HepG2 (cell line): ENCODE data around the gene RRAGA. TPM values are rescaled to one million over a fixed set of nuclear protein-coding genes. Genes with fewer than 3 reads are reported as not detected.
A peak's percentile ranks its signal among the peaks of the same experiment; 100 is the strongest.

ENCODE experiments used
- ATAC-seq: fragments of 200-7000 bp; cut with Tn5 transposase; 3 replicates; pipeline ENCODE4 v1.9.1; 2020; ENCODE audit warnings: mild to moderate bottlenecking, moderate library complexity
- BruUV-seq: library from RNA; stranded (reverse); fragments of 400-500 nt; replicated peaks from 2 replicates; lab custom pipeline; 2021; lab: Mats Ljungman, UMichigan
- CTCF ChIA-PET: fragments of 300-600 bp; formaldehyde crosslinking; extraction: SDS; loops from one replicate; lab custom pipeline; 2021; ENCODE audit warnings: low total read pairs, inconsistent platforms, low intra/inter-chr PET ratio; lab: Yijun Ruan, JAX
- POLR2A ChIA-PET: fragments of 350-600 bp; sonication (Branson Sonifier 250); formaldehyde crosslinking; loops from one replicate; lab custom pipeline; 2020; ENCODE audit warnings: antibody characterized with exemption, inconsistent platforms; lab: Yijun Ruan, JAX
- DNase-seq: peaks from one replicate; pipeline ENCODE4 v3.0.0-alpha.2; 2015; ENCODE audit warnings: low spot score
- FAIRE-seq: peaks from 3 replicates; lab custom pipeline; 2011; peaks lifted over from hg19 to GRCh38; lab: Jason Lieb, UNC
- H2AFZ ChIP-seq: one replicate; pipeline ENCODE4 v1.6.1; 2011; ENCODE audit warnings: low read length, inconsistent platforms
- H3K27ac ChIP-seq: fragments of 300-600 bp; 3 replicates; pipeline ENCODE4 v1.8.0; 2011; ENCODE audit warnings: mixed run types, mild to moderate bottlenecking, mixed read lengths, low read length, inconsistent platforms; ENCODE audit not compliant: insufficient read depth; ENCODE audit errors: extremely low read length
- H3K27me3 ChIP-seq, 2 experiments: fragments of 200-600 bp in 1 of 2; 2 replicates in 1 of 2; 3 replicates in 1 of 2; pipeline versions ENCODE4 v1.6.0 to v1.8.0; 2011; ENCODE audit warnings: low read length in 2 of 2, mild to moderate bottlenecking in 2 of 2, moderate library complexity in 2 of 2, inconsistent platforms in 1 of 2; ENCODE audit not compliant: insufficient read depth in 2 of 2, control insufficient read depth in 1 of 2
- H3K36me3 ChIP-seq, 2 experiments: fragments of 200-600 bp in 1 of 2; replicated peaks in 1 of 2; 2 replicates in 1 of 2; 3 replicates in 1 of 2; pipeline versions ENCODE4 v1.5.1 to v1.8.0; 2011; ENCODE audit warnings: low read length in 2 of 2, inconsistent platforms in 1 of 2; ENCODE audit not compliant: insufficient read depth in 2 of 2, control insufficient read depth in 1 of 2
- H3K4me1 ChIP-seq: 2 replicates; pipeline ENCODE4 v1.5.1; 2012; ENCODE audit warnings: low read length, inconsistent platforms; ENCODE audit not compliant: insufficient read depth
- H3K4me2 ChIP-seq: 2 replicates; pipeline ENCODE4 v1.6.0; 2011; ENCODE audit warnings: low read depth, low read length, inconsistent platforms
- H3K4me3 ChIP-seq, 3 experiments: fragments of 200-600 bp in 1 of 3; sonication (generic), shearing (Covaris generic) in 1 of 3; replicated peaks in 1 of 3; 2 replicates each; pipeline ENCODE4 v1.5.1; 2011 to 2016; ENCODE audit warnings: low read length in 3 of 3, inconsistent platforms in 2 of 3, low read depth in 2 of 3, mild to moderate bottlenecking in 2 of 3, control low read depth in 1 of 3, mixed read lengths in 1 of 3; ENCODE audit not compliant: insufficient read depth in 1 of 3
- H3K79me2 ChIP-seq: one replicate; pipeline ENCODE4 v1.6.1; 2011; ENCODE audit warnings: low read length, inconsistent platforms; ENCODE audit not compliant: insufficient read depth
- H3K9ac ChIP-seq: 2 replicates; pipeline ENCODE4 v1.6.0; 2011; ENCODE audit warnings: mild to moderate bottlenecking, low read depth, low read length, inconsistent platforms; ENCODE audit not compliant: insufficient read depth
- H3K9me3 ChIP-seq: 2 replicates; pipeline ENCODE4 v1.5.1; 2012; ENCODE audit warnings: mild to moderate bottlenecking, low read length
- H4K20me1 ChIP-seq: 2 replicates; pipeline ENCODE4 v1.6.0; 2011; ENCODE audit warnings: inconsistent platforms, mild to moderate bottlenecking, low read length, moderate library complexity; ENCODE audit not compliant: insufficient read depth
- ADNP ChIP-seq: sonication (generic); formaldehyde crosslinking; IDR thresholded peaks from 2 replicates; pipeline ENCODE4 v1.4.0; 2020; ENCODE audit warnings: missing genetic modification reagents
- GABPB1 ChIP-seq: IDR thresholded peaks from 2 replicates; pipeline ENCODE4 v1.6.1; 2016; ENCODE audit warnings: mild to moderate bottlenecking, missing genetic modification reagents, moderate library complexity, missing compliant biosample characterization
- HDAC2 ChIP-seq: sonication (generic); formaldehyde crosslinking; IDR thresholded peaks from 2 replicates; pipeline ENCODE4 v1.4.0; 2020; ENCODE audit warnings: missing genetic modification reagents
- KMT2A ChIP-seq: sonication (generic); formaldehyde crosslinking; IDR thresholded peaks from 2 replicates; pipeline ENCODE4 v1.4.0; 2020; ENCODE audit warnings: missing genetic modification reagents
- KMT2B ChIP-seq: IDR thresholded peaks from 2 replicates; pipeline ENCODE4 v1.6.1; 2016; ENCODE audit warnings: missing genetic modification reagents, missing compliant biosample characterization
- MAF1 ChIP-seq: sonication (generic); formaldehyde crosslinking; IDR thresholded peaks from 2 replicates; pipeline ENCODE4 v1.5.0; 2020; ENCODE audit warnings: missing genetic modification reagents, borderline replicate concordance
- MAFF ChIP-seq: IDR thresholded peaks from 2 replicates; pipeline ENCODE4 v1.6.1; 2011; ENCODE audit warnings: low read depth, low read length, improper control_type of control experiment
- MAFK ChIP-seq, 2 experiments: IDR thresholded peaks in 1 of 2; conservative IDR thresholded peaks in 1 of 2; 2 replicates each; pipeline ENCODE4 v1.6.1; 2011; ENCODE audit warnings: improper control_type of control experiment in 2 of 2, low read length in 2 of 2
- NR2F1 ChIP-seq, 2 experiments: fragments of 450-650 bp in 1 of 2; formaldehyde crosslinking in 1 of 2; IDR thresholded peaks; 2 replicates each; pipeline versions ENCODE4 v1.5.0 to v1.6.1; 2016 to 2020; ENCODE audit warnings: mild to moderate bottlenecking in 1 of 2, missing compliant biosample characterization in 1 of 2, missing genetic modification reagents in 1 of 2, moderate library complexity in 1 of 2
- PLSCR1 ChIP-seq: sonication (generic); formaldehyde crosslinking; IDR thresholded peaks from 2 replicates; pipeline ENCODE4 v1.5.0; 2020; ENCODE audit warnings: missing genetic modification reagents, mild to moderate bottlenecking, borderline replicate concordance
- SP140L ChIP-seq: sonication (generic); formaldehyde crosslinking; IDR thresholded peaks from 2 replicates; pipeline ENCODE4 v1.4.0; 2020; ENCODE audit warnings: missing genetic modification reagents, borderline replicate concordance
- SP4 ChIP-seq: sonication (generic); formaldehyde crosslinking; IDR thresholded peaks from 2 replicates; pipeline ENCODE4 v1.8.1; 2023; ENCODE audit warnings: mild to moderate bottlenecking, missing genetic modification reagents
- TAF1 ChIP-seq: sonication (generic); formaldehyde crosslinking; IDR thresholded peaks from 2 replicates; pipeline ENCODE4 v1.4.0; 2020; ENCODE audit warnings: missing genetic modification reagents
- TFAP4 ChIP-seq: sonication (generic); IDR thresholded peaks from 2 replicates; pipeline ENCODE4 v1.6.1; 2016; ENCODE audit warnings: low read depth, borderline replicate concordance
- ZBTB38 ChIP-seq: sonication (generic); formaldehyde crosslinking; IDR thresholded peaks from 2 replicates; pipeline ENCODE4 v1.5.1; 2020; ENCODE audit warnings: mild to moderate bottlenecking, missing genetic modification reagents
- ZC3H4 ChIP-seq: sonication (generic); formaldehyde crosslinking; IDR thresholded peaks from 2 replicates; pipeline ENCODE4 v1.4.0; 2020; ENCODE audit warnings: missing genetic modification reagents, borderline replicate concordance
- WGBS: methylation state at CpG from one replicate; pipeline ENCODE4 v1.1.6; 2017; ENCODE audit warnings: low lambda C conversion rate; 5-methylcytosine and 5-hydroxymethylcytosine counted together
- in situ Hi-C: cut with HindIII; loops from 2 replicates; pipeline ENCODE4 v1.10.0; 2017; ENCODE audit warnings: low pct_unique_long_range_greater_than_20kb; ENCODE audit not compliant: extremely low pct_ligation_motif_present
- intact Hi-C: fragments of 100-400 bp; cut with micrococcal nuclease; formaldehyde crosslinking; loops from one replicate; pipeline ENCODE4 v1.10.0; 2022; ENCODE audit not compliant: unreplicated experiment
- polyA plus RNA-seq, 8 experiments: library from polyadenylated mRNA; depleted of rRNA in 3 of 8; stranded (reverse) in 7 of 8; unstranded in 1 of 8; fragments of >200 nt; fragmentation: Illumina TruSeq in 4 of 8; extraction: Trizol in 4 of 8; gene quantifications; 2 replicates each; pipeline versions ENCODE4 v1.2.1 to v1.2.3, GENCODE V29; 2011 to 2016; ENCODE audit warnings: low read depth in 4 of 8, missing spikeins in 1 of 8, mixed read lengths in 1 of 8; ENCODE audit not compliant: insufficient read depth in 1 of 8
- total RNA-seq, 5 experiments: library from RNA; depleted of rRNA; stranded (reverse); fragments of >200 nt; fragmentation: Illumina TruSeq; extraction: Trizol; gene quantifications; 2 replicates each; pipeline ENCODE4 v1.2.3, GENCODE V29; 2016; ENCODE audit warnings: low read depth in 1 of 5

The RRAGA gene
- total and polyA plus RNA-seq, 2 of the 13 experiments (the other 11 are each of a cell fraction or from before 2014, with no cell fraction given): 37.5 to 118 TPM

GRCh38 chr9:19049917-19050636, 850 bp downstream of the RRAGA start:
- intact Hi-C loops (loop anchor here (1.0 to 10.0 kb wide), 6 partner anchors 52 to 407 kb away; partner anchors contain the start of genes DENND4C and HAUS6), in situ Hi-C loops (loop anchor here (10.0 to 25.0 kb wide), 2 partner anchors 415 to 1238 kb away; no protein-coding TSS in a partner anchor)
- Histone ChIP-seq H3K4me3 (peak overlapping the region; percentile 78 to 92 (median 87)), H4K20me1 (peaks cover 12% of the 10 kb centered on the region), H3K4me2 (peak overlapping the region; percentile 91), H3K27ac (peak overlapping the region; percentile 91), H3K36me3 (no peaks in the 10 kb centered on the region), H2AFZ (no peak overlapping the region), H3K9ac (peak overlapping the region; percentile 89), H3K9me3 (no peaks in the 10 kb centered on the region), H3K27me3 (peaks cover 0 to 7% of the 10 kb centered on the region in 2 experiments; a peak in 1 of 5 replicates), H3K4me1 (peaks cover 27% of the 10 kb centered on the region), H3K79me2 (peaks cover 29% of the 10 kb centered on the region)
- no peak for DNase-seq
- CTCF ChIA-PET: interaction anchor here (3.1 kb wide), 1 partner anchor 124 kb away, joined by 16 read pairs; no protein-coding TSS in a partner anchor
- POLR2A ChIA-PET: interaction anchor here (0.9 to 2.3 kb wide), 4 partner anchors 76 to 181 kb away, joined by 4 to 11 read pairs (median 4); partner anchors contain the start of gene DENND4C
- 0 out of 2 replicates have a peak, but pooled peaks have one; percentile 1 for TF ChIP-seq TAF1
- TF ChIP-seq KMT2B (CRISPR knock-in tag): 0 out of 2 replicates have a peak, but pooled peaks have one; percentile 22
- peak in 1 of 2 experiments; percentile 82; a peak in 2 of 4 replicates for TF ChIP-seq MAFK (conservative IDR thresholded peaks at IDR 0.05 in 1 of 2, IDR thresholded peaks at IDR 0.05 in 1 of 2; ENCODE audit: low read length in 2 of 2)
- 0 out of 2 replicates have a peak, but pooled peaks have one; percentile 29 for TF ChIP-seq KMT2A (CRISPR knock-in tag)
- no peak for TF ChIP-seq SP4
- peak; percentile 64; the same call in 1 of the 2 replicates for TF ChIP-seq TFAP4
- TF ChIP-seq MAFF: peak; percentile 79
- TF ChIP-seq SP140L: 0 out of 2 replicates have a peak, but pooled peaks have one; percentile 33
- no peak for TF ChIP-seq MAF1
- TF ChIP-seq ADNP: no peak
- 0 out of 2 replicates have a peak, but pooled peaks have one; percentile 35 for TF ChIP-seq ZC3H4 (CRISPR knock-in tag)
- 0 out of 2 replicates have a peak, but pooled peaks have one; percentile 23 for TF ChIP-seq ZBTB38 (CRISPR knock-in tag)
- no peak for TF ChIP-seq NR2F1 (CRISPR knock-in tag; IDR thresholded peaks at IDR 0.05)
- 0 out of 2 replicates have a peak, but pooled peaks have one; percentile 10 for TF ChIP-seq PLSCR1 (CRISPR knock-in tag)
- TF ChIP-seq GABPB1: 0 out of 2 replicates have a peak, but pooled peaks have one; percentile 12
- peak; percentile 2; the same call in 1 of the 2 replicates for TF ChIP-seq HDAC2
- WGBS: under 1% methylated on average over 18 of the region's 33 CpGs
- FAIRE-seq: no peak
- TSS peak; percentile 69 for BruUV-seq
- peak; percentile 5 for ATAC-seq
